Fibroblast of lung (primary cell): Measurements from ENCODE around the gene ACRBP. TPM values are rescaled to one million over a fixed set of nuclear protein-coding genes. Genes with fewer than 3 reads are reported as not detected.
A peak's percentile ranks its signal among the peaks of the same experiment; 100 is the strongest.

ENCODE experiments used
- DNase-seq, 2 donors: peaks; one replicate each; pipeline versions ENCODE4 v3.0.0 to v3.0.0-alpha.2; 2010; ENCODE audit warnings: low read depth in 2 of 2
- H2AFZ ChIP-seq: 2 replicates; pipeline ENCODE4 v1.5.1; 2012; ENCODE audit warnings: low read length, control low read depth, inconsistent platforms
- H3K27ac ChIP-seq: 2 replicates; pipeline ENCODE4 v1.5.1; 2011; ENCODE audit warnings: low read length, control low read depth; ENCODE audit not compliant: insufficient read depth
- H3K27me3 ChIP-seq: 2 replicates; pipeline ENCODE4 v1.5.1; 2011; ENCODE audit warnings: mild to moderate bottlenecking, low read length; ENCODE audit not compliant: control insufficient read depth, insufficient read depth
- H3K36me3 ChIP-seq: 2 replicates; pipeline ENCODE4 v1.5.1; 2011; ENCODE audit warnings: low read length; ENCODE audit not compliant: control insufficient read depth, insufficient read depth
- H3K4me1 ChIP-seq: 2 replicates; pipeline ENCODE4 v1.5.1; 2011; ENCODE audit warnings: low read length; ENCODE audit not compliant: control insufficient read depth, insufficient read depth; ENCODE audit errors: extremely low read depth
- H3K4me2 ChIP-seq: 2 replicates; pipeline ENCODE4 v1.5.1; 2011; ENCODE audit warnings: low read length, control low read depth; ENCODE audit not compliant: insufficient read depth; ENCODE audit errors: extremely low read depth
- H3K4me3 ChIP-seq, 4 experiments: fragments of 200-600 bp in 1 of 4; sonication (generic) in 1 of 4; replicated peaks in 1 of 4; 2 replicates each; pipeline ENCODE4 v1.5.1; 2011 to 2016; ENCODE audit warnings: low read length in 4 of 4, low read depth in 3 of 4, mild to moderate bottlenecking in 3 of 4, control low read depth in 2 of 4, inconsistent platforms in 1 of 4, mixed read lengths in 1 of 4; ENCODE audit not compliant: insufficient read depth in 1 of 4; ENCODE audit errors: control extremely low read depth in 1 of 4
- H3K79me2 ChIP-seq: 2 replicates; pipeline ENCODE4 v1.5.1; 2012; ENCODE audit warnings: mild to moderate bottlenecking, low read length, inconsistent platforms; ENCODE audit not compliant: control insufficient read depth, insufficient read depth
- H3K9ac ChIP-seq: 2 replicates; pipeline ENCODE4 v1.5.1; 2011; ENCODE audit warnings: mild to moderate bottlenecking, low read length, control low read depth; ENCODE audit not compliant: insufficient read depth
- H3K9me3 ChIP-seq: 2 replicates; pipeline ENCODE4 v1.5.1; 2012; ENCODE audit warnings: low read depth, low read length; ENCODE audit not compliant: control insufficient read depth, insufficient read depth
- H4K20me1 ChIP-seq: 2 replicates; pipeline ENCODE4 v1.5.1; 2011; ENCODE audit warnings: low read length; ENCODE audit not compliant: control insufficient read depth, insufficient read depth; ENCODE audit errors: extremely low read depth
- EZH2 ChIP-seq: IDR thresholded peaks from 2 replicates; pipeline ENCODE4 v1.5.1; 2012; ENCODE audit warnings: low read length, control low read depth, mild to moderate bottlenecking; ENCODE audit errors: missing control alignments
- polyA plus RNA-seq, 2 donors: library from polyadenylated mRNA; depleted of rRNA in 1 of 2; stranded (reverse) in 1 of 2; unstranded in 1 of 2; fragments of >200 nt; gene quantifications; 2 replicates each; pipeline ENCODE4 v1.2.1, GENCODE V29; 2011 to 2012; ENCODE audit warnings: missing spikeins in 1 of 2
- total RNA-seq: library from RNA; depleted of rRNA; stranded (reverse); fragments of >200 nt; gene quantifications from 2 replicates; pipeline ENCODE4 v1.2.1, GENCODE V29; 2014
- TF ChIP-seq, protein P1 (sequence below), 2 donors: IDR thresholded peaks in 1 of 2; conservative IDR thresholded peaks in 1 of 2; 1 replicate in 1 of 2; 2 replicates in 1 of 2; pipeline ENCODE4 v1.5.1; 2011 to 2012; ENCODE audit warnings: low read length in 2 of 2, control low read depth in 1 of 2, inconsistent platforms in 1 of 2, low read depth in 1 of 2, mild to moderate bottlenecking in 1 of 2

ACRBP gene
- total and polyA plus RNA-seq, 2 donors (not counting 1 experiment from before 2014, with no cell fraction given) = 0.33 to 0.50 TPM

- Histone ChIP-seq H3K4me2 (peak overlapping the region; percentile 99), H3K27ac (peak overlapping the region; percentile 56), H3K36me3 (peaks cover 13% of the 10 kb centered on the region), H3K27me3 (no peaks in the 10 kb centered on the region), H2AFZ (no peak overlapping the region), H4K20me1 (no peaks in the 10 kb centered on the region), H3K9ac (peak overlapping the region; percentile 67), H3K4me1 (peaks cover 15% of the 10 kb centered on the region), H3K4me3 (peak overlapping the region; percentile 90 to 94 (median 93)), H3K79me2 (peaks cover 38% of the 10 kb centered on the region), H3K9me3 (no peaks in the 10 kb centered on the region)
- TF ChIP-seq, protein P1, sequence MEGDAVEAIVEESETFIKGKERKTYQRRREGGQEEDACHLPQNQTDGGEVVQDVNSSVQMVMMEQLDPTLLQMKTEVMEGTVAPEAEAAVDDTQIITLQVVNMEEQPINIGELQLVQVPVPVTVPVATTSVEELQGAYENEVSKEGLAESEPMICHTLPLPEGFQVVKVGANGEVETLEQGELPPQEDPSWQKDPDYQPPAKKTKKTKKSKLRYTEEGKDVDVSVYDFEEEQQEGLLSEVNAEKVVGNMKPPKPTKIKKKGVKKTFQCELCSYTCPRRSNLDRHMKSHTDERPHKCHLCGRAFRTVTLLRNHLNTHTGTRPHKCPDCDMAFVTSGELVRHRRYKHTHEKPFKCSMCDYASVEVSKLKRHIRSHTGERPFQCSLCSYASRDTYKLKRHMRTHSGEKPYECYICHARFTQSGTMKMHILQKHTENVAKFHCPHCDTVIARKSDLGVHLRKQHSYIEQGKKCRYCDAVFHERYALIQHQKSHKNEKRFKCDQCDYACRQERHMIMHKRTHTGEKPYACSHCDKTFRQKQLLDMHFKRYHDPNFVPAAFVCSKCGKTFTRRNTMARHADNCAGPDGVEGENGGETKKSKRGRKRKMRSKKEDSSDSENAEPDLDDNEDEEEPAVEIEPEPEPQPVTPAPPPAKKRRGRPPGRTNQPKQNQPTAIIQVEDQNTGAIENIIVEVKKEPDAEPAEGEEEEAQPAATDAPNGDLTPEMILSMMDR (conservative IDR thresholded peaks at IDR 0.05 in 1 of 2, IDR thresholded peaks at IDR 0.05 in 1 of 2; ENCODE audit: low read depth in 1 of 2, low read length in 2 of 2) = peak in 1 of 2 donors; percentile 4
- no peak for TF ChIP-seq EZH2
- DNase-seq = peak in 1 of 2 donors; percentile 51
Observed at GRCh38 chr12:6605421-6606330, 41.6 kb downstream of the ACRBP start.

DNA sequence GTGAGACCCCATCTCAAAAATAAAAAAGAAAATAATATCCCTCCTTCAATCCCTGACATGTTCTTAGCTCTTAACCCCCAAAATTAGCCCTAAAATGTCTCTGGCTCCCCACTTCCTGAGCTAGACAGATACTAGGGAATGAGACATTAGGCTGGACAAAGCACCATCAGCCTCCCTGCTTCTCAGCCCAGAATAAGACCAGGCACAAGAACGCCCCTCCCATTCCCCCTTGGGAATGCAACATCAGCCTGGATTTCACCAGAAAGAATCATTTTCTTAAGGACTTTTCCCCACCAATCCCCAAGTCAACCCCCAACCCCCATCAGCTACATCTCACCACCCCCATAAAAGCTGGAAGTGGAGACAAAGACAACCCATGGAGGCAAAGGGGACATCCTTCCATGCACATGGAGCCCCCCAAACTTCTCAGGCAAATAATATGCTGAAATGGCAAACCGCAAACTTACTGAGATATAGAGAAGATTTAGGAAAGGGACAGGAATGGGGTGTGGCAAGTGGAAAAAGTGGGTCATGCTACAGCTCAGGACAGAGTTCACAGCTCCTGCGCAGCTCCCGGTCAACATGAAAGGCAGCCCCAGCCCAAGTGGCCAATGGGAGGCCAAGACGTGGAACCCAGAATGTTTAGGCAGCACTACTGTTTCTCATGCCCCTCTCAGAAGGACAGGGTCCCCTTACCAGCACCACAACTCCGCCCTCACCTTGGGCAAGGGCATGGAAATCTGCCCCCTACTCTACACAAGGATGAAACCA is 42.8 kb downstream of the ACRBP start:
- H3K27ac ChIP-seq = peak overlapping the region; percentile 56
- H3K4me1 ChIP-seq = peaks cover 15% of the 10 kb centered on the region
- no peak for TF ChIP-seq EZH2
- TF ChIP-seq, protein P1 (conservative IDR thresholded peaks at IDR 0.05 in 1 of 2, IDR thresholded peaks at IDR 0.05 in 1 of 2; ENCODE audit: low read depth in 1 of 2, low read length in 2 of 2) = no peak
- no peaks in the 10 kb centered on the region for H3K27me3 ChIP-seq
- no peak overlapping the region for H2AFZ ChIP-seq
- H4K20me1 ChIP-seq = no peaks in the 10 kb centered on the region
- peaks cover 24% of the 10 kb centered on the region for H3K36me3 ChIP-seq
- H3K9me3 ChIP-seq = no peaks in the 10 kb centered on the region
- H3K9ac ChIP-seq = peak overlapping the region; percentile 34
- H3K79me2 ChIP-seq = peaks cover 38% of the 10 kb centered on the region
- peak overlapping the region; percentile 90 to 94 (median 93) for H3K4me3 ChIP-seq
- H3K4me2 ChIP-seq = peak overlapping the region; percentile 99
- DNase-seq = no peak

- Histone ChIP-seq H3K4me1 (peaks cover 15% of the 10 kb centered on the region), H3K9me3 (no peaks in the 10 kb centered on the region), H3K79me2 (peaks cover 38% of the 10 kb centered on the region), H3K9ac (no peak overlapping the region), H3K36me3 (peaks cover 29% of the 10 kb centered on the region), H3K4me3 (peak overlapping the region in 2 of 4 experiments; percentile 22 to 93), H2AFZ (no peak overlapping the region), H3K27ac (no peak overlapping the region), H3K4me2 (peak overlapping the region; percentile 72), H3K27me3 (no peaks in the 10 kb centered on the region), H4K20me1 (no peaks in the 10 kb centered on the region)
- TF ChIP-seq, protein P1 (conservative IDR thresholded peaks at IDR 0.05 in 1 of 2, IDR thresholded peaks at IDR 0.05 in 1 of 2; ENCODE audit: low read depth in 1 of 2, low read length in 2 of 2) = no peak
- no peak for TF ChIP-seq EZH2
- DNase-seq = peak; percentile 38 to 59
Observed at GRCh38 chr12:6603095-6603567, 44.1 kb downstream of the ACRBP start.
